K562 (cell line): ENCODE measurements around the gene C20orf96. TPM values are rescaled to one million over a fixed set of nuclear protein-coding genes. Genes with fewer than 3 reads are reported as not detected.

Source experiments
- ELF1 ChIP-seq: fragments of 200-800 bp; sonication (Bioruptor generic); IDR thresholded peaks from 2 replicates; pipeline ENCODE4 v1.6.1; 2016; ENCODE audit warnings: missing genetic modification characterization, missing compliant biosample characterization
- ETV6 ChIP-seq, 3 experiments: fragments of 150-350 bp in 1 of 3; sonication (generic) in 1 of 3; formaldehyde crosslinking in 1 of 3; IDR thresholded peaks; 2 replicates each; pipeline versions ENCODE4 v1.6.1 to v1.8.0; 2014 to 2022; ENCODE audit warnings: borderline replicate concordance in 2 of 3, low read depth in 2 of 3, antibody characterized with exemption in 1 of 3, low read length in 1 of 3, mild to moderate bottlenecking in 1 of 3, missing genetic modification reagents in 1 of 3
- KAT2B ChIP-seq: IDR thresholded peaks from one replicate; pipeline ENCODE4 v1.6.1; 2012; ENCODE audit warnings: low read depth, mild to moderate bottlenecking, control low read depth, inconsistent platforms, low read length, moderate library complexity
- KDM4B ChIP-seq, 2 experiments: fragments of 450-650 bp in 1 of 2; sonication (generic) in 1 of 2; IDR thresholded peaks; 2 replicates each; pipeline ENCODE4 v1.6.1; 2016 to 2017; ENCODE audit warnings: borderline replicate concordance in 2 of 2, antibody characterized with exemption in 1 of 2, low read depth in 1 of 2, mild to moderate bottlenecking in 1 of 2
- MAFF ChIP-seq: IDR thresholded peaks from 2 replicates; pipeline ENCODE4 v1.6.1; 2012; ENCODE audit warnings: low read length, improper control_type of control experiment
- NR1H2 ChIP-seq: sonication (generic); formaldehyde crosslinking; IDR thresholded peaks from 2 replicates; pipeline ENCODE4 v1.4.0; 2020; ENCODE audit warnings: mild to moderate bottlenecking, missing genetic modification reagents
- NR2C2 ChIP-seq, 2 experiments: fragments of 200-800 bp in 1 of 2; sonication (Bioruptor generic) in 1 of 2; sonication (generic) in 1 of 2; formaldehyde crosslinking in 1 of 2; IDR thresholded peaks; 2 replicates each; pipeline versions ENCODE4 v1.6.1 to v1.8.0; 2016 to 2022; ENCODE audit warnings: mild to moderate bottlenecking in 1 of 2, missing compliant biosample characterization in 1 of 2, missing genetic modification characterization in 1 of 2, missing genetic modification reagents in 1 of 2
- POLR3A ChIP-seq: IDR thresholded peaks from 2 replicates; pipeline ENCODE4 v1.6.1; 2011; ENCODE audit warnings: borderline replicate concordance, mild to moderate bottlenecking, moderate library complexity; ENCODE audit not compliant: insufficient read length, insufficient read depth; ENCODE audit errors: extremely low read depth
- RBM39 ChIP-seq: fragments of 200-400 bp; formaldehyde crosslinking; optimal IDR thresholded peaks from 2 replicates; pipeline ENCODE3; 2018; ENCODE audit warnings: low read depth, low read length
- SNIP1 ChIP-seq: fragments of 450-650 bp; IDR thresholded peaks from 2 replicates; pipeline ENCODE4 v1.7.1; 2017; ENCODE audit warnings: low read depth, mild to moderate bottlenecking
- TAL1 ChIP-seq: fragments of 450-650 bp; IDR thresholded peaks from 2 replicates; pipeline ENCODE4 v1.6.1; 2016; ENCODE audit warnings: mild to moderate bottlenecking
- TCF3 ChIP-seq: sonication (generic); formaldehyde crosslinking; IDR thresholded peaks from 2 replicates; pipeline ENCODE4 v1.4.0; 2020; ENCODE audit warnings: mild to moderate bottlenecking, missing genetic modification reagents
- ZNF12 ChIP-seq: sonication (generic); formaldehyde crosslinking; IDR thresholded peaks from 2 replicates; pipeline ENCODE4 v1.4.0; 2020; ENCODE audit warnings: mild to moderate bottlenecking, missing genetic modification reagents
- ZNF165 ChIP-seq: fragments of 250-450 bp; sonication (Bioruptor Pico); IDR thresholded peaks from 2 replicates; pipeline ENCODE4 v1.4.0; 2020; ENCODE audit warnings: borderline replicate concordance
- ZNF212 ChIP-seq: fragments of 450-650 bp; formaldehyde crosslinking; IDR thresholded peaks from 2 replicates; pipeline ENCODE4 v1.4.0; 2020; ENCODE audit warnings: mild to moderate bottlenecking
- ZNF583 ChIP-seq: fragments of 250-450 bp; sonication (Bioruptor Pico); IDR thresholded peaks from 2 replicates; pipeline ENCODE4 v1.4.0; 2020
- ZNF707 ChIP-seq: fragments of 250-450 bp; sonication (Bioruptor Pico); conservative IDR thresholded peaks from 2 replicates; pipeline ENCODE4 v1.8.0; 2022; ENCODE audit warnings: inconsistent platforms, mild to moderate bottlenecking, moderate library complexity
- polyA plus RNA-seq, 8 experiments: library from polyadenylated mRNA; depleted of rRNA in 4 of 8; stranded (reverse) in 5 of 8; unstranded in 3 of 8; fragments of >200 nt; fragmentation: Nextera tagmentation in 2 of 8; fragmentation: Illumina TruSeq in 1 of 8; extraction: Ambion mirVana in 2 of 8; extraction: Trizol in 1 of 8; gene quantifications; 2 replicates each; pipeline versions ENCODE4 v1.2.1 to v1.2.3, GENCODE V29; 2011 to 2014; ENCODE audit warnings: inconsistent platforms in 1 of 8, missing spikeins in 1 of 8
- total RNA-seq, 7 experiments: library from RNA; depleted of rRNA in 6 of 7; stranded (reverse); fragments of >200 nt in 6 of 7; fragmentation: Illumina TruSeq in 2 of 7; extraction: Trizol in 2 of 7; gene quantifications; 2 replicates each; pipeline versions ENCODE4 v1.2.1 to v1.2.3, GENCODE V29; 2011 to 2021; ENCODE audit warnings: low replicate concordance in 1 of 7
- TF ChIP-seq, protein P1 (sequence below): sonication (generic); formaldehyde crosslinking; IDR thresholded peaks from 2 replicates; pipeline ENCODE4 v1.8.1; 2023; ENCODE audit warnings: mild to moderate bottlenecking, missing genetic modification reagents
- TF ChIP-seq, protein P2 (sequence below): fragments of 250-450 bp; sonication (Bioruptor Pico); IDR thresholded peaks from 2 replicates; pipeline ENCODE4 v1.8.0; 2022; ENCODE audit warnings: moderate library complexity, mild to moderate bottlenecking, inconsistent platforms
- TF ChIP-seq, protein P3 (sequence below): IDR thresholded peaks from 2 replicates; pipeline ENCODE4 v1.6.1; 2012; ENCODE audit warnings: low read depth, low read length, improper control_type of control experiment, borderline replicate concordance

Gene C20orf96
- total and polyA plus RNA-seq, 9 of the 15 experiments (the other 6 are each of a cell fraction or from before 2014, with no cell fraction given), result 1.7 to 11.7 (median 4.2) TPM

DNA sequence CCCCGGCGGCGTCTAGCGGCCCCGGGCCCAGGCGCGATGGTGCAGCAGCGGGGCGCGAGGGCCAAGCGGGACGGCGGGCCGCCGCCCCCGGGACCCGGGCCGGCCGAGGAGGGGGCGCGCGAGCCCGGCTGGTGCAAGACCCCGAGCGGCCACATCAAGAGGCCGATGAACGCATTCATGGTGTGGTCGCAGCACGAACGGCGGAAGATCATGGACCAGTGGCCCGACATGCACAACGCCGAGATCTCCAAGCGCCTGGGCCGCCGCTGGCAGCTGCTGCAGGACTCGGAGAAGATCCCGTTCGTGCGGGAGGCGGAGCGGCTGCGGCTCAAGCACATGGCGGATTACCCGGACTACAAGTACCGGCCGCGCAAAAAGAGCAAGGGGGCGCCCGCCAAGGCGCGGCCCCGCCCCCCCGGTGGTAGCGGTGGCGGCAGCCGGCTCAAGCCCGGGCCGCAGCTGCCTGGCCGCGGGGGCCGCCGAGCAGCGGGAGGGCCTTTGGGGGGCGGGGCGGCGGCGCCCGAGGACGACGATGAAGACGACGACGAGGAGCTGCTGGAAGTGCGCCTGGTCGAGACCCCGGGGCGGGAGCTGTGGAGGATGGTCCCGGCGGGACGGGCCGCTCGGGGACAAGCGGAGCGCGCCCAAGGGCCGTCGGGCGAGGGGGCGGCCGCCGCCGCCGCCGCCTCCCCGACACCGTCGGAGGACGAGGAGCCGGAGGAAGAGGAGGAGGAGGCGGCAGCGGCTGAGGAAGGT is 35.5 kb upstream of the C20orf96 start (continued):
- no peak for TF ChIP-seq NR2C2 (CRISPR knock-in tag; IDR thresholded peaks at IDR 0.05)
- TF ChIP-seq NR2C2 (tag; IDR thresholded peaks at IDR 0.05), result 0 out of 2 replicates have a peak, but pooled peaks have one; percentile 23
- no peak for TF ChIP-seq ZNF165
- no peak for TF ChIP-seq KAT2B
- TF ChIP-seq KDM4B (IDR thresholded peaks at IDR 0.05; ENCODE audit: borderline replicate concordance in 2 of 2, low read depth in 1 of 2), result no peak
- no peak for TF ChIP-seq ZNF12 (CRISPR knock-in tag)
- TF ChIP-seq TCF3, result no peak
- TF ChIP-seq MAFF, result no peak
- TF ChIP-seq ELF1, result no peak
- TF ChIP-seq, protein P1, sequence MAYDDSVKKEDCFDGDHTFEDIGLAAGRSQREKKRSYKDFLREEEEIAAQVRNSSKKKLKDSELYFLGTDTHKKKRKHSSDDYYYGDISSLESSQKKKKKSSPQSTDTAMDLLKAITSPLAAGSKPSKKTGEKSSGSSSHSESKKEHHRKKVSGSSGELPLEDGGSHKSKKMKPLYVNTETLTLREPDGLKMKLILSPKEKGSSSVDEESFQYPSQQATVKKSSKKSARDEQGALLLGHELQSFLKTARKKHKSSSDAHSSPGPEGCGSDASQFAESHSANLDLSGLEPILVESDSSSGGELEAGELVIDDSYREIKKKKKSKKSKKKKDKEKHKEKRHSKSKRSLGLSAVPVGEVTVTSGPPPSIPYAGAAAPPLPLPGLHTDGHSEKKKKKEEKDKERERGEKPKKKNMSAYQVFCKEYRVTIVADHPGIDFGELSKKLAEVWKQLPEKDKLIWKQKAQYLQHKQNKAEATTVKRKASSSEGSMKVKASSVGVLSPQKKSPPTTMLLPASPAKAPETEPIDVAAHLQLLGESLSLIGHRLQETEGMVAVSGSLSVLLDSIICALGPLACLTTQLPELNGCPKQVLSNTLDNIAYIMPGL (CRISPR knock-in tag), result peak; percentile 66; the same call in 1 of the 2 replicates
- no peak for TF ChIP-seq POLR3A
- peak; percentile 23; the same call in 1 of the 2 replicates for TF ChIP-seq ZNF583 (CRISPR knock-in tag)
- TF ChIP-seq ZNF707 (CRISPR knock-in tag), result no peak
- TF ChIP-seq, protein P2, sequence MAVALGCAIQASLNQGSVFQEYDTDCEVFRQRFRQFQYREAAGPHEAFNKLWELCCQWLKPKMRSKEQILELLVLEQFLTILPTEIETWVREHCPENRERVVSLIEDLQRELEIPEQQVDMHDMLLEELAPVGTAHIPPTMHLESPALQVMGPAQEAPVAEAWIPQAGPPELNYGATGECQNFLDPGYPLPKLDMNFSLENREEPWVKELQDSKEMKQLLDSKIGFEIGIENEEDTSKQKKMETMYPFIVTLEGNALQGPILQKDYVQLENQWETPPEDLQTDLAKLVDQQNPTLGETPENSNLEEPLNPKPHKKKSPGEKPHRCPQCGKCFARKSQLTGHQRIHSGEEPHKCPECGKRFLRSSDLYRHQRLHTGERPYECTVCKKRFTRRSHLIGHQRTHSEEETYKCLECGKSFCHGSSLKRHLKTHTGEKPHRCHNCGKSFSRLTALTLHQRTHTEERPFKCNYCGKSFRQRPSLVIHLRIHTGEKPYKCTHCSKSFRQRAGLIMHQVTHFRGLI (CRISPR knock-in tag), result no peak
- TF ChIP-seq TAL1, result no peak
- TF ChIP-seq, protein P3, sequence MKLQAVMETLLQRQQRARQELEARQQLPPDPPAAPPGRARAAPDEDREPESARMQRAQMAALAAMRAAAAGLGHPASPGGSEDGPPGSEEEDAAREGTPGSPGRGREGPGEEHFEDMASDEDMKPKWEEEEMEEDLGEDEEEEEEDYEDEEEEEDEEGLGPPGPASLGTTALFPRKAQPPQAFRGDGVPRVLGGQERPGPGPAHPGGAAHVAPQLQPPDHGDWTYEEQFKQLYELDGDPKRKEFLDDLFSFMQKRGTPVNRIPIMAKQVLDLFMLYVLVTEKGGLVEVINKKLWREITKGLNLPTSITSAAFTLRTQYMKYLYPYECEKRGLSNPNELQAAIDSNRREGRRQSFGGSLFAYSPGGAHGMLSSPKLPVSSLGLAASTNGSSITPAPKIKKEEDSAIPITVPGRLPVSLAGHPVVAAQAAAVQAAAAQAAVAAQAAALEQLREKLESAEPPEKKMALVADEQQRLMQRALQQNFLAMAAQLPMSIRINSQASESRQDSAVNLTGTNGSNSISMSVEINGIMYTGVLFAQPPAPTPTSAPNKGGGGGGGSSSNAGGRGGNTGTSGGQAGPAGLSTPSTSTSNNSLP, result no peak
- no peak for TF ChIP-seq ETV6 (IDR thresholded peaks at IDR 0.05; ENCODE audit: borderline replicate concordance in 1 of 2, low read depth in 2 of 2, low read length in 1 of 2)
- TF ChIP-seq ETV6 (CRISPR knock-in tag; IDR thresholded peaks at IDR 0.05; ENCODE audit: borderline replicate concordance), result no peak
- no peak for TF ChIP-seq RBM39
- no peak for TF ChIP-seq ZNF212
- TF ChIP-seq SNIP1, result no peak
- TF ChIP-seq NR1H2 (CRISPR knock-in tag), result no peak
